Activated naive CD4-positive, alpha-beta T cell treated with anti-CD3 and anti-CD28 coated beads, Interleukin-2, amount 50 U/mL, for 24 hours (primary cell): ENCODE data around the gene MYBPC1.
A peak's percentile ranks its signal among the peaks of the same experiment; 100 is the strongest.
"Not testable (repeated sequence)": the region's sequence is repeated elsewhere in the genome, so short reads cannot be mapped to it uniquely, and the experiment has no call there.

ENCODE experiments used
- H3K27ac Mint-ChIP-seq: one replicate; pipeline ENCODE4 v1.8.0; 2021; ENCODE audit warnings: mild to moderate bottlenecking, mixed read lengths
- H3K27me3 Mint-ChIP-seq: one replicate; pipeline ENCODE4 v1.8.0; 2021; ENCODE audit warnings: mixed read lengths
- H3K36me3 Mint-ChIP-seq: one replicate; pipeline ENCODE4 v1.8.0; 2021; ENCODE audit warnings: mixed read lengths
- H3K4me1 Mint-ChIP-seq: one replicate; pipeline ENCODE4 v1.8.0; 2021; ENCODE audit warnings: mixed read lengths
- H3K4me3 Mint-ChIP-seq: one replicate; pipeline ENCODE4 v1.8.0; 2021; ENCODE audit warnings: mild to moderate bottlenecking, mixed read lengths
- H3K9me3 Mint-ChIP-seq: one replicate; pipeline ENCODE4 v1.8.0; 2021; ENCODE audit warnings: mixed read lengths

The MYBPC1 gene, protein sequence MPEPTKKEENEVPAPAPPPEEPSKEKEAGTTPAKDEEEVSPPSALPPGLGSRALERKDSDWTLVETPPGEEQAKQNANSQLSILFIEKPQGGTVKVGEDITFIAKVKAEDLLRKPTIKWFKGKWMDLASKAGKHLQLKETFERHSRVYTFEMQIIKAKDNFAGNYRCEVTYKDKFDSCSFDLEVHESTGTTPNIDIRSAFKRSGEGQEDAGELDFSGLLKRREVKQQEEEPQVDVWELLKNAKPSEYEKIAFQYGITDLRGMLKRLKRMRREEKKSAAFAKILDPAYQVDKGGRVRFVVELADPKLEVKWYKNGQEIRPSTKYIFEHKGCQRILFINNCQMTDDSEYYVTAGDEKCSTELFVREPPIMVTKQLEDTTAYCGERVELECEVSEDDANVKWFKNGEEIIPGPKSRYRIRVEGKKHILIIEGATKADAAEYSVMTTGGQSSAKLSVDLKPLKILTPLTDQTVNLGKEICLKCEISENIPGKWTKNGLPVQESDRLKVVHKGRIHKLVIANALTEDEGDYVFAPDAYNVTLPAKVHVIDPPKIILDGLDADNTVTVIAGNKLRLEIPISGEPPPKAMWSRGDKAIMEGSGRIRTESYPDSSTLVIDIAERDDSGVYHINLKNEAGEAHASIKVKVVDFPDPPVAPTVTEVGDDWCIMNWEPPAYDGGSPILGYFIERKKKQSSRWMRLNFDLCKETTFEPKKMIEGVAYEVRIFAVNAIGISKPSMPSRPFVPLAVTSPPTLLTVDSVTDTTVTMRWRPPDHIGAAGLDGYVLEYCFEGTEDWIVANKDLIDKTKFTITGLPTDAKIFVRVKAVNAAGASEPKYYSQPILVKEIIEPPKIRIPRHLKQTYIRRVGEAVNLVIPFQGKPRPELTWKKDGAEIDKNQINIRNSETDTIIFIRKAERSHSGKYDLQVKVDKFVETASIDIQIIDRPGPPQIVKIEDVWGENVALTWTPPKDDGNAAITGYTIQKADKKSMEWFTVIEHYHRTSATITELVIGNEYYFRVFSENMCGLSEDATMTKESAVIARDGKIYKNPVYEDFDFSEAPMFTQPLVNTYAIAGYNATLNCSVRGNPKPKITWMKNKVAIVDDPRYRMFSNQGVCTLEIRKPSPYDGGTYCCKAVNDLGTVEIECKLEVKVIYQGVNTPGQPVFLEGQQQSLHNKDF

DNA sequence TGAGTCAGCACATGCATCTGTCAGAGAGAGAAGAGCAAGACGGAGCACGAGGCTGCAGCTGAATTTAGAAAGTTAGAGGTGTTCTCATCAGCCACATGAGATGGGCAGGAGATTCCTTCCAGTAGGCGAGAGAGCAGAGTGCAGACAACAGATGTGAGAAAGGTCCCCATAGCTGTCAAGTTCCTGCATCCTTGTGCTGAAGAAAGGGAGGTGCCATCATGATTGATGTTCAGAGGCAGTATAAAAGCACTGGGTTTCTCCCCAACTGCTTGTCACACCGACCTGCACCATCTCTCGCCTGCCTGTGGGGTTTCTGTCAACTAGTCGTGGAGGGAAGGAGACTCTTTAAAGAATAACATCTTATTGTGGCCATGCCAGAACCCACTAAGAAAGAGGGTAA lies at the start of gene MYBPC1:
TSS of gene MYBPC1 (plus strand) at position 272 of the 400 bp plus-strand sequence. CDS start at position 372, 100 bp downstream.
- Mint-ChIP-seq H3K27ac (no peak within 1 kb of the TSS), H3K36me3 (no peaks in the 10 kb centered on the region), H3K9me3 (no peaks in the 10 kb centered on the region), H3K4me1 (no peaks in the 10 kb centered on the region), H3K27me3 (peaks cover 3% of the 10 kb centered on the region), H3K4me3 (no peak within 1 kb of the TSS)

DNA sequence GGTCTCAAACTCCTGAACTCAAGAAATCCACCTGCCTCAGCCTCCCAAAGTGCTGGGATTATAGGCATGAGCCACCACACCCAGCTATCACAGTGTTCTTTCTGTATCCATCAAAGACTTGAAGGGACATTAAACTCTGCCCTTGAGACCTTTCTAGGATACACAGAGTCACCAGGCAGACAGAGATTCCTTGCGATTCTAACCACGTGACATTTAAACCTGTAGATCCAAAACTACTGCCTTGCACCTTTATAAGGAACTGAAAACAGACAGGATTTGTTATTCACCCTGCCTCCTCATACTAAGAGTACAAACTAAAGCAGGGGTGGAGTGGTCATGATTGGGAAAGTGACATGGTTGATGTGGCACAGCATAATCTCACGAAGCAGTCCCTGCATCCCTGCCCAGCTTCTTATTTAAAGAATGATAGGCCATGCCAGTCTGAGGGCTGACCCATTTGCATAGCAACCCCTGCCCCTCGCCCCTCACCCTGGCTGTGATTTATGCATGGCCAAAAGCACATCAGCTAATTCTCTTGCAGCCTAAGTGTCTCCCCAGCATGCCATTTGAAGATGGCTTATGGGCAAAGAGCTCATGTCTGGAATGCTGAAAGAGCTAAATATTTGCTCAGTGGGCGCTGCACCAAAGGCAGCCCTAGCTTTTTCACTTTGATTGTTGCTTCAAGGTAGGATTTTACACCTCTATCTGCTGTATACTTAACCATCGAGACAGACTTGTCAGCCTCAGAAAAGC lies 43.2 kb upstream of the MYBPC1 start:
- Mint-ChIP-seq H3K36me3 (peaks cover 2% of the 10 kb centered on the region), H3K4me3 (no peak overlapping the region), H3K4me1 (no peaks in the 10 kb centered on the region), H3K27ac (no peak overlapping the region), H3K27me3 (peaks cover 3% of the 10 kb centered on the region), H3K9me3 (no peaks in the 10 kb centered on the region)

- Mint-ChIP-seq H3K36me3 (peaks cover 2% of the 10 kb centered on the region), H3K9me3 (no peaks in the 10 kb centered on the region), H3K27me3 (peaks cover 3% of the 10 kb centered on the region), H3K4me1 (no peaks in the 10 kb centered on the region), H3K4me3 (no peak overlapping the region), H3K27ac (no peak overlapping the region)
Measured at GRCh38 chr12:101552277-101552676, 42.5 kb upstream of the MYBPC1 start.

- H3K4me3 Mint-ChIP-seq = no peak overlapping the region
- no peaks in the 10 kb centered on the region for H3K9me3 Mint-ChIP-seq
- no peak overlapping the region for H3K27ac Mint-ChIP-seq
- no peaks in the 10 kb centered on the region for H3K36me3 Mint-ChIP-seq
- peaks cover 2% of the 10 kb centered on the region for H3K27me3 Mint-ChIP-seq
- H3K4me1 Mint-ChIP-seq = no peaks in the 10 kb centered on the region
Measured at GRCh38 chr12:101557094-101557493, 37.7 kb upstream of the MYBPC1 start.

GRCh38 chr12:101558726-101559125 lies 36.0 kb upstream of the MYBPC1 start:
- H3K27me3 Mint-ChIP-seq, H3K27ac Mint-ChIP-seq, H3K4me3 Mint-ChIP-seq, H3K4me1 Mint-ChIP-seq, H3K9me3 Mint-ChIP-seq, H3K36me3 Mint-ChIP-seq: not testable (repeated sequence)

DNA sequence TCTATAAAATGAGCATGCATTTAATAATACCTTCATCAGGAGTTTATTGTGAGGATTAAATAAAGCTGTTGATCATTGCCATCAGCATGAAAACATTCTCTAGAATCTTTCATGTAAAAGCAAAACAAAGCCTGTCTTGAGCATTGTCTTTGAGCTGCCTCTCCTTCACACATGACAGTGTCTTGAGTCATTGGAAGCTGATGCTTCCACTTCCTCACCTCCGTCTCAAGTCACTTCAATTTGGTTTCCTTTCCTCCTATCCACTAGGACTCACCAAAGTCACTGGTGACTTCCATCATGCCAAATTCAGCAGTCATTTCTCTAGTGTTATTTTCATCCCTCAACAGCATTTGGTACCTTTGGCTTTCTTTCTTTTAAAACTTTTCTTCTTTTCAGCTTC lies 31.6 kb upstream of the MYBPC1 start:
- Mint-ChIP-seq H3K36me3 (no peaks in the 10 kb centered on the region), H3K4me1 (peaks cover 9% of the 10 kb centered on the region), H3K9me3 (no peaks in the 10 kb centered on the region), H3K27me3 (peaks cover 7% of the 10 kb centered on the region), H3K4me3 (no peak overlapping the region), H3K27ac (no peak overlapping the region)

GRCh38 chr12:101564912-101565311 lies 29.9 kb upstream of the MYBPC1 start:
- Mint-ChIP-seq H3K27ac (no peak overlapping the region), H3K27me3 (peaks cover 7% of the 10 kb centered on the region), H3K9me3 (no peaks in the 10 kb centered on the region), H3K36me3 (no peaks in the 10 kb centered on the region), H3K4me3 (no peak overlapping the region), H3K4me1 (peaks cover 9% of the 10 kb centered on the region)

DNA sequence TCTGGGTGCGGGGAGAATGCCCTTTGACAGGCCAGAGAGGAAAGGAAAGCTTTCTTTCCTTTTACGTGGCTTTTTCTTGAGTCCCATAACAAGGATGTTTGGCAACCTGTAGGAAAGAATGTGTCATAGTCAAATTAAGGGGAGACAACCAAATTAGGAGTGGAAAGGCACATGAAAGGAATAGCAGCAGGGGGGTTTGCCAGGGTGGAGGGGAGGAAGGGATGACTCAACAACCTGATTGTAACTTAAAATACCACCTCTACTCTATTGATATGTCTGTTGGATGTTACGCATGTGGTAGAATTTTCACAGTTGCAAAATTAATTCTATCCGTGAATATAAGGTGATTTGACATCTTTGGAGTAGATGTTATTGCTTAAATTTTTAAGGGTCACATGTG lies 28.5 kb upstream of the MYBPC1 start:
- H3K4me3 Mint-ChIP-seq = no peak overlapping the region
- H3K27ac Mint-ChIP-seq = peak overlapping the region; percentile 27
- peaks cover 9% of the 10 kb centered on the region for H3K4me1 Mint-ChIP-seq
- H3K36me3 Mint-ChIP-seq = no peaks in the 10 kb centered on the region
- no peaks in the 10 kb centered on the region for H3K9me3 Mint-ChIP-seq
- H3K27me3 Mint-ChIP-seq = peaks cover 9% of the 10 kb centered on the region

DNA sequence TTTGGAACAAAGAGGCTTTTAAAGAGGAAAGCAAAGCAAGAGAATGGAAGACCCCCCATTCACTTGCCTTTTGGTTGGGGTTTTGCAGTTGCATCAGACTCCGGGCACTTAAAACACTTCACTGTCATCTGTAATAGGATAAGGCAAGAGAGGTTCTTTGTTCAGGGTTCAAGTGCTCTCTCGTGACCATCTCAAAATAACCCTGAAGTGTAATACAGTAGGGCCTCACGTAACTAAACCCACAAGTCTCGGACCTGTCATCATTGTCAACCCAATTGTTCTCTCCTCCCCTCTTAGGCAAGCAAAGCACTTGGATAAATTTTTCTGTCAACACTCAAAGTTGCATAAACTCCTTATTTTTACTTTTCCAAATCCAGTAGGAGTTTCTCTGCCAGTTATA lies 26.9 kb upstream of the MYBPC1 start:
- Mint-ChIP-seq H3K9me3 (no peaks in the 10 kb centered on the region), H3K4me3 (no peak overlapping the region), H3K4me1 (peaks cover 9% of the 10 kb centered on the region), H3K27me3 (peaks cover 7% of the 10 kb centered on the region), H3K36me3 (no peaks in the 10 kb centered on the region), H3K27ac (no peak overlapping the region)

DNA sequence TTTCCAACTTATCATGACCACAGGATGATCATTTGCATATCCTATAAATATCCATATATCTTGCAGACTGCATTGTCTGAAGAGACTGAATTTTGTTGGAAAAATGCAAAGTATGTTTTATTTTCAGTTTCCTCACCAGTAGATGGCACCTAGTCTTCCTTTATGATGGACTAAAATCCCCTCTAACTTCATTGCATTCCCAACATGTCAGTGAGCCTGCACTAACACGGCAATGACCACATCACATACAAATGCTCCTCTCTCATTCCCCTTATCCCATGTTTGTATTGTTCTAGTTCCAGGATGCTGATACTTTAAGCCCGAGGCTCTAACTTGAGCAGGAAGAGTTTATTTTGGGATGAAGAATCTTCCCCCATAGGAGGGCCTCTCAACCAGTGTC lies 24.7 kb upstream of the MYBPC1 start:
- Mint-ChIP-seq H3K27ac (no peak overlapping the region), H3K36me3 (no peaks in the 10 kb centered on the region), H3K9me3 (no peaks in the 10 kb centered on the region), H3K4me1 (peaks cover 9% of the 10 kb centered on the region), H3K27me3 (peaks cover 4% of the 10 kb centered on the region), H3K4me3 (no peak overlapping the region)

DNA sequence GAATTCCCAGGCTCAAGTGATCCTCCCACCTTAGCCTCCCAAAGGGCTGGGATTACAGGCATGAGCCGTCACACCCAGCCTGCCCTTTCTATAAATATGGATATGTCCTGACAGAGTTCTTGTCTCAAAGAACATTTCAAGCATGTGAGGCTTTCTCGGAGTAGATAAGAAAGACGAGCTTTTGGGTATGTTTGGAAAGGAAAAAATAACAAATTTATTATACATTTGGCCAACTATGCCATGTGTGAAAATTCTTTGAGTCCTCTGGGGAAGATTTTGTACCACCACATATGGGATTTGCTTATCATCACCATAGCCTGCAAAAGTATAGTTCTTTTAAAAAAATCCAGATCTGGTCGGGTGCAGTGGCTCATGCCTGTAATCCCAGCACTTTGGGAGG lies 23.7 kb upstream of the MYBPC1 start:
- Mint-ChIP-seq H3K9me3 (no peaks in the 10 kb centered on the region), H3K4me1 (peaks cover 7% of the 10 kb centered on the region), H3K27me3 (peaks cover 4% of the 10 kb centered on the region), H3K4me3 (no peak overlapping the region), H3K27ac (no peak overlapping the region), H3K36me3 (no peaks in the 10 kb centered on the region)

DNA sequence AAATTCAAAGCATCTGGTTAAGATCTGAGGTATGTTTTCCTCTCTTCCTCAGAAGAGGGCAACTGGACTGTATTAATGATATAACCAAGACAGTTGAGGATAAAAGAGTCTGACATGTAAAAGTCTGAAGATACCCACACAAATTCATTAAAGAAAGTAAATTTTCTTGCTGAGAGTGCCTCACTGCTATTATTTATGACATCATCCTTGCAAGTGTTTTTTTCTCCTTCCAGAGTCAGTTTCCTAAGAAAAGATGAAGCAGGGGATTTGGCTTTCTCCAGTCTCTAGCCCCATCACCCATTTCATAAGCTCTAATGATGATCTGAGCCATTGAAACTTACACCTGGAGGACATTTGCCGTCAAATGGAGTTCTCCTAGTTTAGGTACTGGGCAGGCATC lies 21.0 kb upstream of the MYBPC1 start:
- no peak overlapping the region for H3K27ac Mint-ChIP-seq
- H3K27me3 Mint-ChIP-seq = peaks cover 2% of the 10 kb centered on the region
- no peaks in the 10 kb centered on the region for H3K9me3 Mint-ChIP-seq
- no peaks in the 10 kb centered on the region for H3K36me3 Mint-ChIP-seq
- no peaks in the 10 kb centered on the region for H3K4me1 Mint-ChIP-seq
- H3K4me3 Mint-ChIP-seq = no peak overlapping the region

DNA sequence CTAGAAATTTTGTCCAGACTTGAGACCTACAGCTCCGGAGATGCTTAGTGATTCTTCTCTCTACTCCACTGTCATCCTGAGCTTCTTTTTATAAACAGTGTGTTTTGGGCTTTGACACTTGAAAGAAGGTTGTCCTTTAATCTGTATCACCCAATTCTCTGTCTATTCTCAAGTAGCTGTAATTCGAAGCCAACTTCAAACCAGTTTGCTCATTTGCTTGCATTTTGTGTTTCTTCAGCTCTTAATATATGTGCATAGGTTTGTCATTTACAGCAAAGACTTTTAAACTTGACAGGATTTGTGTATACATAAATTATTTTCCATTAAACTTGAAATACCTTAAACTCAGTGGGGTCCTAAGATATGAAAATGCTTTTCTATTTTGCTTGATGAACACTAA lies 16.4 kb upstream of the MYBPC1 start:
- no peaks in the 10 kb centered on the region for H3K9me3 Mint-ChIP-seq
- peaks cover 1% of the 10 kb centered on the region for H3K27me3 Mint-ChIP-seq
- no peaks in the 10 kb centered on the region for H3K4me1 Mint-ChIP-seq
- H3K4me3 Mint-ChIP-seq = no peak overlapping the region
- H3K36me3 Mint-ChIP-seq = no peaks in the 10 kb centered on the region
- H3K27ac Mint-ChIP-seq = no peak overlapping the region

DNA sequence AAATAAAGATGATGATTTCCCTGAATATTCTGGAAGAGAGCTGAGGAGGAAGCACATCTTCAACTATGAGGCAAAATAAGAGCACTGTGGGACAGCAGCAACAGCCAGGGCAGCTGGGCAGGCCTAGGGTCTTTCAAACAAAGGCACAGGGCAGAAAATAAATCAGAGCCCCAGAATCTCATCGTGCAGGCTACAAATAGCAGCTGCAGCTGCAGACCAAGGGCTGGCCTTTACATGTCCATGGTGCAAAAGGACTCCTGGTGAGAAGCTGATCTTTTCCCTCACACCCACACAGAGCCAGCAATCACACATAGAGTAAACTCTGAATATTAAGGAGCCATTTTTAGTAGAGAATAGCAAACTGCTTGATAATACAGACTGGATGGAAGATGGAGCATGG lies 13.6 kb upstream of the MYBPC1 start:
- Mint-ChIP-seq H3K4me3 (no peak overlapping the region), H3K9me3 (no peaks in the 10 kb centered on the region), H3K27ac (no peak overlapping the region), H3K4me1 (no peaks in the 10 kb centered on the region), H3K27me3 (peaks cover 5% of the 10 kb centered on the region), H3K36me3 (no peaks in the 10 kb centered on the region)

DNA sequence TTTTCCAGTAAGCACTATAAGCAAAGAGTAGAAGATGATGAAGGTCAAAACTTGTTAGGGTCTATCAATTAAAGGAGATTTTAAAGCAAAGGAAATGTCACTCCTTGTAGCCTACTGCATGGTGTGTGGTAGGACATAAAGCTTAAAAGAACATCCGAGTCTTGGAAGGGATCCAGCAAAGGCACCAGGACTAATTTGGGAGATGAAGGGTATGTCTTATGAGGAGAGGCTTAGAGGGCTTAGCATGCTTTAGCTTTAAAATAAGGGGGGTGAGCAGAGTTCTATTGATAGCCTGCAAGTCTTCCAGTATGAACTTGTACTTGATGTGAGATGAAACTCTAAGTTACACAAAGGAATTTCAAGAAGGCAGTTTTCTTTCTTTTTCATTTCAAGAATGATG lies 11.8 kb upstream of the MYBPC1 start:
- Mint-ChIP-seq H3K27me3 (peaks cover 5% of the 10 kb centered on the region), H3K4me1 (no peaks in the 10 kb centered on the region), H3K9me3 (no peaks in the 10 kb centered on the region), H3K27ac (no peak overlapping the region), H3K36me3 (no peaks in the 10 kb centered on the region), H3K4me3 (no peak overlapping the region)
